KBM-7 (cell line): Measurements from ENCODE around the gene SLC5A11.
A peak's percentile ranks its signal among the peaks of the same experiment; 100 is the strongest.
"Not testable (repeated sequence)": the region's sequence is repeated elsewhere in the genome, so short reads cannot be mapped to it uniquely, and the experiment has no call there.

Source experiments
- DNase-seq: peaks from one replicate; pipeline ENCODE4 v3.0.0-alpha.2; 2015
- in situ Hi-C: fragments of 300-500 bp; cut with MboI; formaldehyde crosslinking; loops from 2 replicates; pipeline ENCODE4 v1.14.3; 2020; ENCODE audit warnings: low sequenced_read_pairs, low pct_unique_long_range_greater_than_20kb, mixed read lengths

The SLC5A11 gene

GRCh38 chr16:24853169-24853824 is 7.5 kb downstream of the SLC5A11 start:
- no peak for DNase-seq
- in situ Hi-C loops, result no loop called here

- in situ Hi-C loops, result no loop called here
- DNase-seq, result no peak
Measured at GRCh38 chr16:24853830-24854229, 8.1 kb downstream of the SLC5A11 start.

DNA sequence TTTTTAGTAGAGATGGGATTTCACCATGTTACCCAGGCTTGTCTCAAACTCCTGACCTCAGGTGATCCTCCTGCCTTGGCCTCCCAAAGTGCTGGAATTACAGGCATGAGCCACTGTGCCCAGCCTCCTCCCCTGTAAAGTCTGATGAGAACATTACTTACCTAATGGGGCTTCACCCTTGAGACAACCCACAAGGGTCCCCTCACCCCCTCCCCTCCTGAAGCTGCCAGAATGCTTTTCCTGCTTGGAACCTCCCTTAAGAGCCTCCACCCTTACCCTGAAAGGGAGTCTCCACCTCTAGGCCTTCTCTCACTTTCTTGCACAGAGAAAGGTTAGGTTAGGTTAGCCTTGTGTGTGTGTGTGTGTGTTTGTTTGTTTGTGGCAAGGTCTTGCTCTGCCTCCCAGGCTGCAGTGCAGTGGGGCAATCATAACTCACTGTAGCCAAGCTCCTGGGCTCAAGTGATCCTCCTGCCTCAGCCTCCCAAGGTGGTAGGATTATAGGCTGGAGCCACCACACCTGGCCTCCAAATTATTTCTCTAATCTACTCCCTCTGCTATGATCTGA is 8.9 kb downstream of the SLC5A11 start:
- in situ Hi-C loops, result no loop called here
- DNase-seq, result no peak

GRCh38 chr16:24855678-24856077 is 9.9 kb downstream of the SLC5A11 start:
- in situ Hi-C loops, result no loop called here
- DNase-seq, result no peak

- DNase-seq, in situ Hi-C loops: not testable (repeated sequence)
Measured at GRCh38 chr16:24856871-24857270, 11.1 kb downstream of the SLC5A11 start.

DNA sequence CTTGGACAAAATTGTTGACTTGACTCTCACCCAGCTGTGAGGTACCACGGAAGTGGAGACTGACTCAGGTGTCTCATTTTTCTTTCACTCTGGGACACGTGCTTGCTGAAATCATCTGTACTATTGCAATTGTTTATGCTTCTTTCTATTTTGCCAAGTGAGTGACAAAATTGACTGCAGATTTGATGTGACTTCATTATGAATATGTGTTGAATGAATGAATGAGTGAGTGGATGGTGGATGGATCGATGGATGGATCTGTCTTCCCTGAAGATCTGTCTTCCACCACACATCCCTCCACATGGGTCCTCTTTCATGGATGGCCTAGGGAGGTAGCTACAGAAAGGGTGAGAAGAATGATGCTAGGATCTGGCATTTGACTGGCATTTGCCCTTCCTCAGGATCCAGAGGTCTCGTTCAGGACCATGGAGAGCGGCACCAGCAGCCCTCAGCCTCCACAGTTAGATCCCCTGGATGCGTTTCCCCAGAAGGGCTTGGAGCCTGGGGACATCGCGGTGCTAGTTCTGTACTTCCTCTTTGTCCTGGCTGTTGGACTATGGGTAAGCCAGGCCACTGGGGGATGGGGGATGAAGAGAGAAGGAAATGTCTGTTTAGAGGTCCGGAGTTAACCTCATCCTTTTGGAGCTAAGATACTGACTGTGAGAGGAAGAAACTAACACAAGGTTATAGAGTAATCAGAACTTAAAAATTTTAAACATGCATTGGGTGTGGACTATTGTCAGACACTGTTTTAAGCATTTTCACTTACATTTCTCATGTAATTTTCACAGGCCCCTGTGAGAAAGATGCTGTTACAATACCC is 12.7 kb downstream of the SLC5A11 start:
- peak; percentile 75 for DNase-seq
- in situ Hi-C loops, result no loop called here

DNA sequence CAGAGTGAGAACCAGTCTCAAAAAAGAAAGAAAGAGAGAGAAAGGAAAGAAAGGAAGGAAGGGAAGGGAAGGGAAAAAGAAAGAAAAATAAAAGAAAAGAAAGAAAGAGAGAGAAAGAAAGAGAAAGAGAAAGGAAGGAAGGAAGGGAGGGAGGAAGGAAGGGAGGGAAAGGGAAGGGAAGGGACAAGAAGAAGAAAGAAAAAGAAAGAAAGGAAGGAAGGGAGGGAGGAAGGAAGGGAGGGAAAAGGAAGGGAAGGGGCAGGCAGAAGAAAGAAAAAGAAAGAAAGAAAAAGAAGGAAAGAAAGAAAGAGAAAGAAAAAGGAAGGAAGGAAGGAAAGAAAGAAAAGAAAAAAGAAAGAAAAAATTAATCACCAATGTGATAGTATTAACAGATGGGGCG is 15.7 kb downstream of the SLC5A11 start:
- DNase-seq, result no peak
- in situ Hi-C loops, result no loop called here

GRCh38 chr16:24863582-24864437 is 18.0 kb downstream of the SLC5A11 start:
- in situ Hi-C loops, result no loop called here
- no peak for DNase-seq

DNA sequence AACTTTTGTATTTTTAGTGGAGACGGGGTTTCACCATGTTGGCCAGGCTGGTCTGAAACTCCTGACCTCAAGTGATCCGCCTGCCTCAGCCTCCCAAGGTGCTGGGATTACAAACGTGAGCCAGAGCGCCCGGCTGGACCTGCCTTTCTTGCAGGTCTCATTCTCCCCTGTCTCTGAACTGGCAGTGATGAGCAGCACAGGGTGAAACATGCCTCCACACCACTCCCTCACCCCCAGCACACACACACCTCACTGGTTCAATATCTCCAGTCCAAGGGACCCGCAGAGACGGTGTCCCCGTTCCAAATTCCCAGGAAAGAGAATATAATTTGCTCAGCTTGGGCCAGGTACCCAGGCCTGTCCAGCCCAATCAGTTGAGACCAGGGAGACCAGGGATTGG is 23.3 kb downstream of the SLC5A11 start:
- no peak for DNase-seq
- in situ Hi-C loops, result no loop called here

DNA sequence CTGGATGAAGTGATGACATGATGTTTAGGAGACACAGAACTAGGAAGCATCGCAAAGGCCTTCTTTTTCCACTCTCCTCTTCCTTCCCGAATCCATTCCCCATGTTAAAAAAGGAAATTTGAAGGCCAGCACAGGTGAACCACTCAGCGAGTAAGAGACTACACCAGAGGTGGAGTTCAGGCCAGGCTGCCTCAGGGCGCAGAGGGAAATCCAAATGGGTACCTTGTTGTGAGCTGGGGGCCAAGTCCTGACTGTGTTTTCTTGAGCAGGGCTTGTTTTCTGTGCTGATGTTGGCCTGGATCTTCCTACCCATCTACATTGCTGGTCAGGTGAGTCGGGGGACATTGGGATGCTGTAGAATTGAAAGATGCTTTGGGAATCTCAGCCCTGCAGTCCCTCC is 26.1 kb downstream of the SLC5A11 start:
- no peak for DNase-seq
- in situ Hi-C loops, result no loop called here

GRCh38 chr16:24873028-24873427 is 27.3 kb downstream of the SLC5A11 start:
- no peak for DNase-seq
- in situ Hi-C loops, result no loop called here

DNA sequence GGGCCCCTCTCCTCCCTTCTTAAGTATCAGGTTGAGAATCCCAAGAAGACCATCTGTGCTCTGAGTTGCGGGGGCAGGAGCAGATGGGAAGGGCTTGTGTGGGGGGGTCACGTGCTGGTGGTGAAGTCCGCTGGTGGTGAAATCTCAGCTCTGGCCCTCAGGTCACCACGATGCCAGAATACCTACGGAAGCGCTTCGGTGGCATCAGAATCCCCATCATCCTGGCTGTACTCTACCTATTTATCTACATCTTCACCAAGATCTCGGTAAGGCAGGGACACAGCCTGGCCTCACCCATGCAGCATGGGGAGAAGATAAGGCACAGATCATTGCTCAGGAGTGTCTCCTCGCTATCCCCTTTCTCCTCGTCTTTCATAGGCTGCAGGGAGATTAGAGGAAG is 29.7 kb downstream of the SLC5A11 start:
- DNase-seq, result no peak
- in situ Hi-C loops, result no loop called here

DNA sequence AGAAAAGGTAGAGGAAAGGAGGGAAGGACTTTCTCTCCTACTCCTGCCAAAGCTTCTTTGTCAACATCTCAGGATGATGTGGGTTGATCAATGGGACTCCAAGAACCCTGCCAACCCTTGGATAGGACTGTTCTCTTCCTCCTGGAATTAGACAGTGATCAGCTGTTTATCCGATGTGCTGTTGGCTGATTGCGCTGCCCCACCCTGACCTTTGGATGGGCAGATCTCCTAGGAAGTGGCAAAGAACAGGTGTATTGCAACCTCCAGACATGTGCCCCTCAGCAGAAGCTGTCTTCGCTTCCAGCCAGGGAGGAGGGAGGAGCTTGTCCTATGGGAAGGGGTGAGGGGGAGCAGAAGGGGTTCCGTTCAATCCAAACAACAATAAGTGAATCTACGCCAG is 30.5 kb downstream of the SLC5A11 start:
- in situ Hi-C loops, result no loop called here
- no peak for DNase-seq

DNA sequence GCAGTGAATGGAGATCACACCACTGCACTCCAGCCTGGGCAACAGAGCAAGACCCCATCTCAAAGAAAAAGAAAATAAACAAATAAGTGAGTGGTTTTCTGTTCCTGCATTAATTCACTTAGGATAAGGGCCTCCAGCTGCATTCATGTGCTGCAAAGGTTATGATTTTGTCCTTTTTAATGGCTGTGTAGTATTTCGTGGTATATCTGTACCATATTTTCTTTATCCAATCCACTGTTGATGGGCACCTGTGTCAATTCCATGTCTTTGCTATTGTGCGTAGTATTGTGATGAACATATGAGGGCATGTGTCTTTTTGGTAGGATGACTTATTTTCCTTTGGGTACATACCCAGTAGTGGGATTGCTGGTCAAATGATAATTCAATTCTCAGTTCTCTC is 33.9 kb downstream of the SLC5A11 start:
- in situ Hi-C loops, result no loop called here
- DNase-seq, result no peak

- DNase-seq, result no peak
- in situ Hi-C loops, result no loop called here
Measured at GRCh38 chr16:24883714-24884151, 38.0 kb downstream of the SLC5A11 start.

DNA sequence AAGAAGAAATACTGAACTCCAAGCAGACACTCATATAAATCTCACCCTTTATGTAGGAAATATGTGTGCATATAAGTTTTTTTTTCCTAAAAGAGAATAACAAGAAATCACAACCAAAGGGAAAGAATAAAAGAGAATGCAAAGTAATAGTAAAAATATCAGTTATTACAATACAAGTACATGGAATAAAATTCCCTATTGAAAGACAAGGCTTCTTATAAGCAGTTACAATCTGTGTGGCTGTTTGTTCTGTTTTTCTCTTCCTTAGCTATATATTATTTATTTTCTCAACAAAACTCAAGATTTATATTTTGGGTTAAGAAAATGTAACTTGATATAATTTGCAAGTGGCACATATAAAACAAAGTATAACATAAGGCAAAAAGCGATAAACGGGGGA is 41.7 kb downstream of the SLC5A11 start:
- in situ Hi-C loops, result no loop called here
- no peak for DNase-seq

GRCh38 chr16:24890746-24891145 is 45.0 kb downstream of the SLC5A11 start:
- no peak for DNase-seq
- in situ Hi-C loops, result no loop called here

DNA sequence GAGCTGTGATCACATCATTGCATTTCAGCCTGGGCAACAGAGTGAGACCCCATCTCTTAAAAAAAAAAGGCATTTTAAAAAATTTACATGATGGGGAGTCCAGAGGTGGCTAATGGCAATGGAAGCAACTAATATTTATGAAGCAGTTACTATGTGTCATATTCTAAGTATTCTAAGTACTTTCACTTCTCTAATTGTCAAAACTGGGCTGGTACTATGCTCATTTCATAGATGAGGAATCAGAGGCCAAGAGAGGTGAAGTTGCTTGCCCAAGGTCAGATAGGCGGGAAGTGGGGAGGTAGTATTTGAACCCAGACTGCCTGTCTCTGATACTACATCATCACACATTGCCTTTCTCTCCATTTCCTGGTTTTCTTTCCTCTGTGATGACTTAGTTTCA is 50.7 kb downstream of the SLC5A11 start:
- no peak for DNase-seq
- in situ Hi-C loops, result no loop called here

- in situ Hi-C loops, DNase-seq: not testable (repeated sequence)
Measured at GRCh38 chr16:24897522-24897921, 51.8 kb downstream of the SLC5A11 start.

GRCh38 chr16:24900230-24900629 is 54.5 kb downstream of the SLC5A11 start:
- in situ Hi-C loops, result no loop called here
- peak; percentile 14 for DNase-seq
